HG03378 (cell line): ENCODE data around the gene MPL.
"Not testable (repeated sequence)": the region's sequence is repeated elsewhere in the genome, so short reads cannot be mapped to it uniquely, and the experiment has no call there.

Experiments used
- ATAC-seq: cut with Tn5 transposase; IDR thresholded peaks from one replicate; pipeline ENCODE4 v1.9.1; 2021; ENCODE audit warnings: mild to moderate bottlenecking, moderate library complexity; ENCODE audit not compliant: unreplicated experiment

Gene MPL

GRCh38 chr1:43369779-43370178 lies 32.2 kb downstream of the MPL start:
- not testable (repeated sequence) for ATAC-seq

DNA sequence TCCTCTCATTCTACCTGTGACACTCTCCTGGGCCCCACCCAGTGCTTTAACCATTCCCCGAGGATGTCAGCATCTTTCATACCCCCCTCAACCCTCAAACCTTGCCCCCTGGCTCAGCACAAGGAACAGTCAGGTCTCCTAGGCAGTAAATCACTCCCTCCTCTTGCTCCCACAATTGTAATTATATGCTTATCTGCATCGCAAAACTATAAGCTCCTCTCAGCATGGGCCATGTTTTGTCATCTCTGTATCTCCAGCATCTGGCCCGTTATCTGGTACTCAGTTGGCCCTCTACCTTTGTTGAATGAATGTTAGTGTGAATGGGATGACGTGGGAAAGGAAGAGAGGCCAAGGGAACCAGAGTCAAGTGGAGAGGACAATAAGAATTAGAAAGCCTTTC lies 32.9 kb downstream of the MPL start:
- ATAC-seq, result no peak

DNA sequence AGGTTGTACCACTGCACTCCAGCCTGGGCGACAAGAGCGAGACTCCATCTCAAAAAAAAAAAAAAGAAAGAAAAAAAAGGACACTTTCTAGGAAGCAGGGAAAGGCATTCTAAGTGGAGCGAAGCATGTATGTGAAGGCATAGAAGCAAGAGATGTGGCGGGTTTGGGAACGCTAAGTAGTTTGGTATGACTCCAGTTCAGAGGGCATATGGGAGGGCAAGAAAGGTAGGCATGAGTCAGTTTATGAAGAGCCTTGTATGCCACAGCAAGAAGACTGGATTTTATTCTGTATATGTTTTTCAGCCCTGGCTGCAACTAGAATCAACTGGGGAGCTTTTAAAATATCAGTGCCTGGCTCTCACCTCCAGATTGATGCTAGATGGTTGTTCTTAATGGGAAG lies 34.6 kb downstream of the MPL start:
- no peak for ATAC-seq

DNA sequence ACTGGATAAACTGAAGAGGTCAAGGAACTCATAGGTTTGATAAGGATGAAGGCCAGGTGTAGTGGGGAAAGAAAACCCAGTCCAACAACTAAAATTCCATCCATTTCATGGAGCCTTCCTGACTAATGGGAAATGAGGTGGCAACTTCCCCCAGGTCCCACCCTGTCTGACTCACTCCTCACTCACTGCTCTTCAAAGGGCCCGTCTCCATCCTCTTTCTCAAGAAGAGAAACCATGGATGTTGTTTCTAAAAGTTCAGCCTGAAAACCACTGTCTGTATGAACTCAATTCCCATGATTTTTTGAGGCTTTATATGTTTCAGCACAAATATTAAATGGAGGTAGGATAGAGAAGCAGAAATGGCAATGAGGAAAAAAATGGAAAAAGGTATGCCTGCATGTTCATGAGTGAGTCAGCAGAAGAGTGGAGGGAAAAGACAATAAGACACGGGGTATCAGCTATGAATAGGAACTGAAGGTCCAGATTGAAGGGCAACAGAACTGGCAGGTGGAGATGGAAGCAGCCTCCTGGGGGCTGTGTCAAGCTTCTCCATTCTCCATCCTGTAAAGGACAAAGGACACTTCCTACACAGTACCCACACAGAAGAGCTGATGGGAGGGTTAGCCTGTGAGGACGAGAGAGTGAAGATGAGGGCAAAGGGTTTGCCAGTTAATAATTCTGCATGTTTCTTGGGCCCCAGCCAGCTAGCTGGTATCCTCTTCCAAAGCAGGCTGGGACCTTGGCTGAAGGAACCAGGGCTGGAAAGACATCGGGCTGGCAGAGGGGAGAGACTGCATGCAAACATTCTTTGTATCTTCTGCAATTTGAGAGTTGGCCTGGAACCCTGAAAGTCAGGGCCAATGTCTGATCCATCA lies 35.7 kb downstream of the MPL start:
- ATAC-seq, result no peak

DNA sequence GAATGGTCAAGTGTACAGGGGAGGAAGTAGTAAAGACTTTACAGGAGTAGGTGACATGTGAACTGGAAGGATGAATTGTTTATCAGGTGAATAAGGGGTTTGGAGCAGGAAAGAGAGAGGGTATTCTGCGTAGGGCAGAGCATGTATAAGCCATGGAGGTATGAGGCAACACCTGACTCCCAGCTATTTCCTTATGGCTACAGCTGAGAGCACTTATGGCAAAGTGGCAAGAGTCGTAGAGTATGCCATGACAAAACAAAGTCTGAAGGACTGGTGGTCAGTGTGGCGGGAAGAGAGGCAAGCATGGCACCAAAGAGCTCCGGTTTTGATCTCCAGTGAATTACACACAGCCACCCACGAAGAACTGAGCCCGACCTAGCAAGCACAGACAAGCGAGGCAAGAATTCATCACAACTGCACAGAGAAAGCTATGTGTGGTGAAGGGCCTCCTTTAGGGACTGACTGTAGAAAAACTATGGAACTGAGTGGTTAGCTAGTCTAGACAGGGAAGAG lies 39.2 kb downstream of the MPL start:
- ATAC-seq, result no peak

DNA sequence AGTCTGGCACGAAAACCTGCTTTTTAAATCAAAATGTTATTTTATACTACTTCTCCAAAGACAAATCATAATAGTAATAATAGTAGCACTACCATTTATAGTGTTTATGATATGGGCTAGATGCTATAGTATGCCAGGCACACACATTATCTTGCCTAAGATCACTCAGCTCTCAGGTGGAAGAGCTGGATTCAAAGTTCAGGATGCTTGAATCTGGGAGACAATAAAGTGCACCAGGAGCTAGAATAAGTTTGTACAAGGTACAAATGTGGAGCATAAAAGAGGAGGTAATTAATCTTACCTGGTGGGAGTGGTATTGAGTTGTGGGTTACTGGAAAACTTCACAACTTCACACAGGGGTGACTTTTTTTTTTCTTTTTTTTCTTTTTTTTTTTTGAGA lies 40.2 kb downstream of the MPL start:
- no peak for ATAC-seq

- ATAC-seq, result no peak
Measured at GRCh38 chr1:43379476-43379875, 41.9 kb downstream of the MPL start.

GRCh38 chr1:43381612-43382011 lies 44.0 kb downstream of the MPL start:
- no peak for ATAC-seq

- no peak for ATAC-seq
Measured at GRCh38 chr1:43382027-43382779, 44.6 kb downstream of the MPL start.

DNA sequence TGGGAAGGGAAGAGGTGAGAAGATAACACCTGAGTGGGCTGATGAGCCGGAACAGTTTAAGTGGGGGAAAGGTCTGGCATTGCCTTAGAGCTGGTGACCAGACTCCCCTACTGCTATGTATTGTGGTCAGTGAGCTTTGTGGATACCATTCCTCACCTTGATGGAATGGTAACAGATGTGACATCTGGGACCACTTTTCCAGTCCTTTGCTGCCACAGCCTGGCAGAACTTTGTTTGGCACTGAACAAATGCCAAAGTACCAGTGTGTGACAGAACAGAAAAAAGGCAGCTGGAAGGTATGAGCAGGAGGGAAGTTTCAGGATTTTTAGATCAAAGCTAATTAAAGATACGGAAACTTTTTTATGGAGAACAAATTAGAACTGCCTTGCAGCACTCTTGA lies 45.8 kb downstream of the MPL start:
- no peak for ATAC-seq

DNA sequence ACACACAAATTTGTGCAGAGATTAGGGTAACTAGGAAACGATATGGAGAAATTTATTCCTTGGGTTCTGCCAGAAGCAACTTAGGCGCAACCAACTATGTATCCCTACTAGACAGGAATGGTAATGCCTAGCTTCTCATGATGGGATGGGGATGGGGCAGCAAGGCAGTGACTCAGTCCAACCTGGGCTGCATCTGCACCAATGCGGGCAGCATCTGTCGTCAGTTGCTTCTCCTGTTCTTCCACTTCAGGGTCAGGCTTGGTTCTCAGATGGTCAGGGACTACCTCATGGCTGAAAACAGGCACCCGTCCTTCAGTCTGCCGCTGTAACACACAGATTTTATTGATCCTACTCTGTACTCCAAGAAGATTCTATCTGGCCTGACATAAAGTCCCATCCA lies 49.1 kb downstream of the MPL start:
- ATAC-seq, result no peak

- ATAC-seq, result no peak
Measured at GRCh38 chr1:43387976-43388599, 50.5 kb downstream of the MPL start.

DNA sequence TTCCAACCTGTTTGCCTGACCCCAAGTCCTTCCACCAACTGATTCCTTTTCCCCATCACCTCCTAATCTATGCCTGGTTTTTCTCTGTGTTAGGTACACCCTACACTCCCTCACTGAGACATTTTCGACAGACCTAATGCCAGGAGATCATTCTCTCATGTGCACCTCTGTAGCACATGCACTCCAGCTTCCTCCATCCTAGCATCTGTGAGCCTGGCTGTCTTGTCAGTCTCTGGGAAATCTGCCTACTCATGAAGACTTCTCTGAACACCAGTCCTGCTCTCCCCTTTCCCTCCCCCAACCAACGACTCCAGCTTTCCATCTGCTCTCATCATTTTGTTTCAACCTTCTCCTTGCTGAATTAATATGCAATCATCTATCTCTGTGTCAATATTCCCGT lies 51.0 kb downstream of the MPL start:
- no peak for ATAC-seq

DNA sequence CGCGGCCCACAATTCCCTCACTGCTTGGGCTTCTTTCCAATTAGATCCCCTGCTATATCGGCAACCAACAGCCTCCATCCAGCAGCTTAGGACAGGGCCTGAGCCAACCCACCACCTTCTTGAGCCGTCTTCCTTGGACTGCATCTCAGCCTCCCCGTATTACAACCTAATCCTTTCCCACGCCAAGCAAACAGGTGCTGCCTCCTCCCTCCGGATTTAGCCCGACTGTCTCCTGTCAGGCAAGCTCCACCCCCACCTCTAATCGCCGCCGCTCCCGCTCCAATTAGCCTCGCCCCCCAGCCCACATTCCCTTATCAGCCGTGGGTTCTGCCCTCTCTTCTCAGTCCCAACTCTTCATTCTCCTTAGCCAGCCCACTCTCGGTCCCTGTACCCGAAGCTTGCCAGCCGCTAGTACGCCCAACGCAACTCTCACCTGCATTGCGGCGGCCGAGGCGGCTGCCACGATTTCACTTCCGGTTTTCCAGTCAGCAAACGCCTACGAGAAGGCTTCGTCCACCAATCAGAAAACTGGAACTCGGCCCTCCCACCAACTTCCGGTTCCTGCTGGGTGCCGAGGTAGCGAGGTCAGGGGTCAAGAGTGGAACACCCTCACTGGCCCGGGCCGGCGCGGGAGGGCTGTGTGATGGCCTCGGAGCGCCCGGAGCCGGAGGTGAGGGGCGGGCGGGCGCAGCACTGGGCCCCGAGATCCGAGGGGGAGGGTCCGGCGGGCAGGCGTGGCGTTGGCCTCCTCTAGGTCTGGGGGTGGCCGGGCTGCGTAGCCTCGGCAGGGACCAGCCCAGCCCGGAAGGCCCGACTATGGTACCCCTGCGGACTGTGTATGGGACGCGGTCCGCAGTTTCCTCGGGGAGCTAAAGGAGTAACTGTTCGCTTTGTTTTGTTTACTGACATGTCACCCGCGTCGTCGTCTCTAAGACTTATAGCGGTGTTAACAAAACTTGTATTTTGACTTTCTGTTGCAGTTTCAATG lies 52.0 kb downstream of the MPL start, which contains the start of the genes MED8 and SZT2:
TSS of gene MED8 (minus strand) at position 475 of the 988 bp plus-strand sequence. CDS start at position 439, 36 bp downstream.
TSS of gene SZT2 (plus strand) at position 574 of the 988 bp plus-strand sequence. CDS start at position 644, 70 bp downstream.
- peak; percentile 73 for ATAC-seq

DNA sequence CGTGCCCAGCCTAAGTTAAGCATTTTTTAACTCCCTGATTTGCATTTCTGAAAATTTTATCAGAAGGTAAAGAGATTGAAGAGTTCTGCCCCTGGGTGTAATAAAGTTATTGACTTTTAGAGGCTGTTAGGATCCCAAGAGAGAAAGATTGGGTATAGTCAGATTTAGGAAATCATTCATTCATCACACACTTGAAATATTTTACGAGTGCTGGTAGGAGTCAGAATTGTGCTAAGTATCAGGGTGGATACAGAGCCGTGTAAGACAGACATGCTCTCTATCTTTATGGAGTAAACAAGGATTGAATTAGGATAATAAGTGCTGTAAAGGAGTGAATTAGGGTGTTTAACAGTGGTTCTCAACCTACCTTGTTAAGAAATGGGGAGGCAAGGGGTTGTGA lies 55.1 kb downstream of the MPL start:
- ATAC-seq, result no peak

- no peak for ATAC-seq
Measured at GRCh38 chr1:43395523-43395922, 57.9 kb downstream of the MPL start.

- no peak for ATAC-seq
Measured at GRCh38 chr1:43396059-43396458, 58.4 kb downstream of the MPL start.

DNA sequence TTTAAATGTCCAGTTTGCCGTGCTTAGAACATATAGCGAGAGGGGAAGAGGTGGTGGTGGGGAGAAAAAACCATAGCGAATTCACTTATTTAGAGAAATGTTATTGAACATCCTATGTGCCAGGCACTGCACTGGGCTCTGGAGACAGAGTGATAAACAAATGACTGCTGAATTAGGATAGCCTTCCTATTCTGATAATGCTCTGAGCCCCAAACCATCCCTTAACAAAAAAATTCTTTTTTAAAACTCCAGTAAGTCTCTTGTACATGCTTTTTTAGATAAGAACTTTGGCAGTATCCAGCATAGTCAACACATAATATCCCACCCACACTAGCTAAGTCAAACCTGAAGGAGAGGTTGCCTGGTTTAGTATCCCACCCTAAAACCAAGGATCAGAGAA lies 60.6 kb downstream of the MPL start:
- no peak for ATAC-seq

- ATAC-seq, result not testable (repeated sequence)
Measured at GRCh38 chr1:43400441-43400840, 62.8 kb downstream of the MPL start.
